Progenitor cell of endocrine pancreas (in vitro differentiated cells): ENCODE measurements around the gene CHD9NB. TPM values are rescaled to one million over a fixed set of nuclear protein-coding genes. Genes with fewer than 3 reads are reported as not detected.
A peak's percentile ranks its signal among the peaks of the same experiment; 100 is the strongest.

Experiments used
- DNase-seq: peaks from one replicate; pipeline ENCODE4 v3.0.0; 2021; ENCODE audit warnings: low spot score; ENCODE audit not compliant: unreplicated experiment
- H3K27ac Mint-ChIP-seq: 2 replicates; pipeline ENCODE4 v1.8.0; 2021; ENCODE audit warnings: mild to moderate bottlenecking, moderate library complexity, mixed read lengths
- H3K27me3 Mint-ChIP-seq: 2 replicates; pipeline ENCODE4 v1.8.0; 2021; ENCODE audit warnings: mixed read lengths
- H3K36me3 Mint-ChIP-seq: 2 replicates; pipeline ENCODE4 v1.8.0; 2022; ENCODE audit warnings: mixed read lengths; ENCODE audit not compliant: insufficient read depth
- H3K4me1 Mint-ChIP-seq: 2 replicates; pipeline ENCODE4 v1.8.0; 2021; ENCODE audit warnings: low read depth, mixed read lengths
- H3K4me3 Mint-ChIP-seq: 2 replicates; pipeline ENCODE4 v1.8.0; 2021; ENCODE audit warnings: low read depth, mild to moderate bottlenecking, moderate library complexity, mixed read lengths
- H3K9me3 Mint-ChIP-seq: 2 replicates; pipeline ENCODE4 v1.8.0; 2021; ENCODE audit warnings: low read depth, mixed read lengths
- CTCF ChIP-seq: fragments of 200-600 bp; sonication (generic); IDR thresholded peaks from one replicate; pipeline ENCODE4 v1.5.0; 2021; ENCODE audit warnings: antibody characterized with exemption, mild to moderate bottlenecking; ENCODE audit not compliant: unreplicated experiment
- total RNA-seq: library from RNA; stranded (reverse); gene quantifications from 2 replicates; pipeline ENCODE4 v1.2.1, GENCODE V29; 2021

CHD9NB gene
- total RNA-seq, 1 donor from 2014 or later: 1.1 TPM

- no peak for TF ChIP-seq CTCF
- Mint-ChIP-seq H3K4me3 (no peak overlapping the region), H3K27me3 (no peaks in the 10 kb centered on the region), H3K36me3 (no peaks in the 10 kb centered on the region), H3K4me1 (peaks cover 1% of the 10 kb centered on the region), H3K9me3 (peaks cover under 1% of the 10 kb centered on the region), H3K27ac (no peak overlapping the region)
- DNase-seq: no peak
Observed at GRCh38 chr16:53068423-53068833, 15.7 kb upstream of the CHD9NB start.

- TF ChIP-seq CTCF: no peak
- no peaks in the 10 kb centered on the region for H3K9me3 Mint-ChIP-seq
- no peaks in the 10 kb centered on the region for H3K27me3 Mint-ChIP-seq
- H3K36me3 Mint-ChIP-seq: no peaks in the 10 kb centered on the region
- no peak overlapping the region for H3K4me3 Mint-ChIP-seq
- no peak for DNase-seq
- H3K4me1 Mint-ChIP-seq: peaks cover 1% of the 10 kb centered on the region
- no peak overlapping the region for H3K27ac Mint-ChIP-seq
Observed at GRCh38 chr16:53067675-53068074, 15.0 kb upstream of the CHD9NB start.

- Mint-ChIP-seq H3K36me3 (no peaks in the 10 kb centered on the region), H3K9me3 (no peaks in the 10 kb centered on the region), H3K27me3 (no peaks in the 10 kb centered on the region), H3K4me1 (no peaks in the 10 kb centered on the region), H3K4me3 (no peak overlapping the region), H3K27ac (peak overlapping the region; percentile 28)
- TF ChIP-seq CTCF: no peak
- no peak for DNase-seq
Observed at GRCh38 chr16:53065461-53066061, 12.9 kb upstream of the CHD9NB start.

GRCh38 chr16:53064081-53064578, 11.4 kb upstream of the CHD9NB start:
- Mint-ChIP-seq H3K27ac (no peak overlapping the region), H3K36me3 (no peaks in the 10 kb centered on the region), H3K4me1 (no peaks in the 10 kb centered on the region), H3K9me3 (no peaks in the 10 kb centered on the region), H3K4me3 (no peak overlapping the region), H3K27me3 (no peaks in the 10 kb centered on the region)
- TF ChIP-seq CTCF: no peak
- DNase-seq: no peak

GRCh38 chr16:53061701-53062159, 9.0 kb upstream of the CHD9NB start:
- Mint-ChIP-seq H3K4me3 (no peak overlapping the region), H3K9me3 (no peaks in the 10 kb centered on the region), H3K27me3 (no peaks in the 10 kb centered on the region), H3K4me1 (no peaks in the 10 kb centered on the region), H3K36me3 (no peaks in the 10 kb centered on the region), H3K27ac (no peak overlapping the region)
- no peak for TF ChIP-seq CTCF
- no peak for DNase-seq
